Eye (tissue), 1 donor: ENCODE results near the gene TBC1D4.
"Not testable (repeated sequence)": the region's sequence is repeated elsewhere in the genome, so short reads cannot be mapped to it uniquely, and the experiment has no call there.

Experiments used
- DNase-seq: peaks from one replicate; pipeline ENCODE4 v3.0.0-alpha.2; 2015

TBC1D4 gene

GRCh38 chr13:75353781-75354193 is 128.2 kb downstream of the TBC1D4 start:
- no peak for DNase-seq

- no peak for DNase-seq
Measured at GRCh38 chr13:75352641-75353327, 129.2 kb downstream of the TBC1D4 start.

GRCh38 chr13:75351538-75351937 is 130.4 kb downstream of the TBC1D4 start:
- not testable (repeated sequence) for DNase-seq

- DNase-seq, result no peak
Measured at GRCh38 chr13:75347925-75348324, 134.0 kb downstream of the TBC1D4 start.

GRCh38 chr13:75347457-75347856 is 134.5 kb downstream of the TBC1D4 start:
- no peak for DNase-seq

GRCh38 chr13:75345193-75345592 is 136.8 kb downstream of the TBC1D4 start:
- DNase-seq, result no peak

- no peak for DNase-seq
Measured at GRCh38 chr13:75341028-75341427, 140.9 kb downstream of the TBC1D4 start.

GRCh38 chr13:75339635-75340374 is 142.2 kb downstream of the TBC1D4 start:
- DNase-seq, result no peak

- no peak for DNase-seq
Measured at GRCh38 chr13:75334634-75335447, 147.1 kb downstream of the TBC1D4 start.

GRCh38 chr13:75333103-75333502 is 148.9 kb downstream of the TBC1D4 start:
- no peak for DNase-seq

GRCh38 chr13:75331792-75332349 is 150.1 kb downstream of the TBC1D4 start:
- DNase-seq, result no peak

GRCh38 chr13:75330770-75331169 is 151.2 kb downstream of the TBC1D4 start:
- no peak for DNase-seq

GRCh38 chr13:75329723-75330122 is 152.2 kb downstream of the TBC1D4 start:
- DNase-seq, result no peak

GRCh38 chr13:75329097-75329496 is 152.9 kb downstream of the TBC1D4 start:
- DNase-seq, result no peak

- DNase-seq, result no peak
Measured at GRCh38 chr13:75327135-75327510, 154.8 kb downstream of the TBC1D4 start.

GRCh38 chr13:75326173-75327134 is 155.5 kb downstream of the TBC1D4 start:
- DNase-seq, result peak; percentile 5

- DNase-seq, result no peak
Measured at GRCh38 chr13:75325711-75326110, 156.3 kb downstream of the TBC1D4 start.

- DNase-seq, result no peak
Measured at GRCh38 chr13:75324413-75324940, 157.5 kb downstream of the TBC1D4 start.

GRCh38 chr13:75321084-75321483 is 160.9 kb downstream of the TBC1D4 start:
- DNase-seq, result no peak

GRCh38 chr13:75319254-75319653 is 162.7 kb downstream of the TBC1D4 start:
- no peak for DNase-seq

- no peak for DNase-seq
Measured at GRCh38 chr13:75318138-75318833, 163.7 kb downstream of the TBC1D4 start.
